GDM1 (cell line): ENCODE data around the gene WDR1.

Experiments used
- DNase-seq: peaks from one replicate; lab custom pipeline; 2025; lab: John Stamatoyannopoulos, UW

WDR1 gene

GRCh38 chr4:10116569-10117358 lies at the start of gene WDR1:
WDR1 (minus strand) TSS chr4:10116799; CDS start chr4:10116666, 133 bp downstream.
- peak; percentile 94 for DNase-seq

GRCh38 chr4:10164877-10165283 lies 48.3 kb upstream of the WDR1 start:
- peak; percentile 34 for DNase-seq

GRCh38 chr4:10163296-10163695 lies 46.7 kb upstream of the WDR1 start:
- no peak for DNase-seq

GRCh38 chr4:10162341-10163000 lies 45.9 kb upstream of the WDR1 start:
- DNase-seq: no peak

GRCh38 chr4:10161840-10162239 lies 45.2 kb upstream of the WDR1 start:
- no peak for DNase-seq

- DNase-seq: no peak
These were observed 44.5 kb upstream of the WDR1 start for GRCh38 chr4:10161146-10161545.

GRCh38 chr4:10160281-10160856 lies 43.8 kb upstream of the WDR1 start:
- peak; percentile 23 for DNase-seq

- no peak for DNase-seq
These were observed 43.1 kb upstream of the WDR1 start for GRCh38 chr4:10159671-10160070.

GRCh38 chr4:10158333-10158942 lies 41.8 kb upstream of the WDR1 start:
- no peak for DNase-seq

GRCh38 chr4:10157478-10158332 lies 41.1 kb upstream of the WDR1 start:
- peak; percentile 45 for DNase-seq

GRCh38 chr4:10154241-10154640 lies 37.6 kb upstream of the WDR1 start:
- no peak for DNase-seq

GRCh38 chr4:10153161-10153560 lies 36.6 kb upstream of the WDR1 start:
- no peak for DNase-seq

GRCh38 chr4:10151182-10151581 lies 34.6 kb upstream of the WDR1 start:
- DNase-seq: no peak

- peak; percentile 20 for DNase-seq
These were observed 28.4 kb upstream of the WDR1 start for GRCh38 chr4:10144966-10145365.

- DNase-seq: no peak
These were observed 27.9 kb upstream of the WDR1 start for GRCh38 chr4:10144479-10144878.

GRCh38 chr4:10143171-10143570 lies 26.6 kb upstream of the WDR1 start:
- DNase-seq: no peak

GRCh38 chr4:10140866-10141759 lies 24.5 kb upstream of the WDR1 start:
- DNase-seq: no peak

GRCh38 chr4:10139518-10139917 lies 22.9 kb upstream of the WDR1 start:
- no peak for DNase-seq

- DNase-seq: no peak
These were observed 18.7 kb upstream of the WDR1 start for GRCh38 chr4:10135260-10135659.

GRCh38 chr4:10134141-10134540 lies 17.5 kb upstream of the WDR1 start:
- DNase-seq: no peak

GRCh38 chr4:10131202-10131601 lies 14.6 kb upstream of the WDR1 start:
- no peak for DNase-seq
